ENCODE results near the gene GPR148.

Gene GPR148

DNA sequence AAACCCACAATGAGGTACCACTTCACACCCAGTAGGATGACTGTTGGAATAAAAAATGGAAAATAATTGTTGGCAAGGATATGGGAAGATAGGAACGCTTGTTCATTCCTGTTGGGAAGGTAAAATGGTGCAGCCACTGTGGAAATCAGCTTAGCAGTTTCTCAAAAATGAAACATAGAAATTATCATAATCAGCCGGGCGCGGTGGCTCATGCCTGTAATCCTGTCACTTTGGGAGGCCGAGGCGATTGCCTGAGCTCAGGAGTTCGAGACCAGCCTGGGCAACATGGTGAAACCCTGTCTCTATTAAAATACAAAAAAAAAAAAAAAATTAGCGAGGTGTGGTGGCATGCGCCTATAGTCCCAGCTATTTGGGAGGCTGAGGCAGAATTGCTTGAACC, 49.9 kb downstream of the GPR148 start:
- no peak for DNase-seq
